Thoracic aorta (tissue), 2 donors: ENCODE measurements around the gene PLEKHO1. TPM values are rescaled to one million over a fixed set of nuclear protein-coding genes. Genes with fewer than 3 reads are reported as not detected.
"Not testable (repeated sequence)": the region's sequence is repeated elsewhere in the genome, so short reads cannot be mapped to it uniquely, and the experiment has no call there.

Experiments
- ATAC-seq: fragments of 150-250 bp; one replicate; pipeline ENCODE4 v1.8.0; 2017; ENCODE audit warnings: low read depth; ENCODE audit not compliant: insufficient number of reproducible peaks, low FRiP score
- DNase-seq: peaks from one replicate; pipeline ENCODE4 v3.0.0-alpha.2; 2020; ENCODE audit warnings: low spot score
- H3K27ac ChIP-seq, 2 donors: fragments of 200-600 bp; sonication (generic); 1 replicate in 1 of 2; 2 replicates in 1 of 2; pipeline ENCODE4 v1.5.1; 2016; ENCODE audit warnings: mild to moderate bottlenecking in 2 of 2, moderate library complexity in 2 of 2
- H3K27me3 ChIP-seq: fragments of 200-600 bp; sonication (generic); replicated peaks from 2 replicates; pipeline ENCODE4 v1.6.0; 2016; ENCODE audit warnings: mild to moderate bottlenecking; ENCODE audit not compliant: insufficient read depth
- H3K36me3 ChIP-seq: fragments of 200-600 bp; sonication (generic); one replicate; pipeline ENCODE4 v1.5.1; 2016
- H3K4me1 ChIP-seq, 2 donors: fragments of 200-600 bp; sonication (generic); 1 replicate in 1 of 2; 2 replicates in 1 of 2; pipeline versions ENCODE4 v1.5.1 to v1.6.0; 2016; ENCODE audit warnings: low read depth in 2 of 2, mild to moderate bottlenecking in 1 of 2; ENCODE audit not compliant: control insufficient read depth in 1 of 2
- H3K4me3 ChIP-seq: fragments of 200-600 bp; sonication (generic); 2 replicates; pipeline ENCODE4 v1.5.1; 2016; ENCODE audit warnings: mild to moderate bottlenecking
- H3K9me3 ChIP-seq: fragments of 200-600 bp; sonication (generic); 2 replicates; pipeline ENCODE4 v1.5.1; 2016
- CTCF ChIP-seq: fragments of 200-600 bp; sonication (generic); IDR thresholded peaks from one replicate; pipeline ENCODE4 v1.5.1; 2019; ENCODE audit warnings: antibody characterized with exemption
- total RNA-seq, 2 donors: library from RNA; depleted of rRNA; stranded (reverse); fragments of >200 nt; gene quantifications; one replicate each; pipeline versions ENCODE4 v1.1.0 to v1.2.3, GENCODE V29; 2016

Gene PLEKHO1
- total RNA-seq, 2 donors from 2014 or later = 106 to 125 TPM

GRCh38 chr1:150183061-150183460 lies 33.3 kb downstream of the PLEKHO1 start:
- H3K27me3 ChIP-seq = no peaks in the 10 kb centered on the region
- no peak for DNase-seq
- H3K27ac ChIP-seq = peak overlapping the region; percentile 53 to 56
- no peak overlapping the region for H3K4me3 ChIP-seq
- H3K4me1 ChIP-seq = peaks cover 9 to 33% of the 10 kb centered on the region in 2 donors
- no peak for TF ChIP-seq CTCF
- H3K36me3 ChIP-seq = no peaks in the 10 kb centered on the region
- ATAC-seq = no peak
- H3K9me3 ChIP-seq = no peaks in the 10 kb centered on the region

GRCh38 chr1:150185481-150185880 lies 35.8 kb downstream of the PLEKHO1 start:
- Histone ChIP-seq H3K36me3 (no peaks in the 10 kb centered on the region), H3K27ac (peak overlapping the region; percentile 52 to 87), H3K4me3 (no peak overlapping the region), H3K4me1 (peaks cover 9 to 36% of the 10 kb centered on the region in 2 donors), H3K27me3 (no peaks in the 10 kb centered on the region), H3K9me3 (no peaks in the 10 kb centered on the region)
- ATAC-seq (no peak), DNase-seq (no peak)
- no peak for TF ChIP-seq CTCF

- not testable (repeated sequence) for DNase-seq, H3K36me3 ChIP-seq, H3K9me3 ChIP-seq, H3K27me3 ChIP-seq
- Histone ChIP-seq H3K27ac (peak overlapping the region; percentile 77 to 87), H3K4me1 (peaks cover 9 to 36% of the 10 kb centered on the region in 2 donors), H3K4me3 (peak overlapping the region; percentile 64)
- ATAC-seq = peak; percentile 20
These were observed 36.7 kb downstream of the PLEKHO1 start for GRCh38 chr1:150186438-150186788.

- Histone ChIP-seq H3K4me1 (peaks cover 9 to 36% of the 10 kb centered on the region in 2 donors), H3K9me3 (no peaks in the 10 kb centered on the region), H3K36me3 (no peaks in the 10 kb centered on the region), H3K27ac (peak overlapping the region; percentile 77 to 87), H3K27me3 (no peaks in the 10 kb centered on the region), H3K4me3 (peak overlapping the region; percentile 64)
- TF ChIP-seq CTCF = peak; percentile 55
- DNase-seq (no peak), ATAC-seq (peak; percentile 63)
These were observed 37.3 kb downstream of the PLEKHO1 start for GRCh38 chr1:150186789-150187559.

GRCh38 chr1:150187560-150187931 lies 37.8 kb downstream of the PLEKHO1 start:
- no peak for DNase-seq
- no peak for ATAC-seq
- Histone ChIP-seq H3K4me3 (peak overlapping the region; percentile 64), H3K9me3 (no peaks in the 10 kb centered on the region), H3K27ac (peak overlapping the region; percentile 58 to 87), H3K4me1 (peaks cover 7 to 36% of the 10 kb centered on the region in 2 donors), H3K36me3 (no peaks in the 10 kb centered on the region), H3K27me3 (no peaks in the 10 kb centered on the region)
- no peak for TF ChIP-seq CTCF

- Histone ChIP-seq H3K4me3 (no peak overlapping the region), H3K27me3 (no peaks in the 10 kb centered on the region), H3K9me3 (no peaks in the 10 kb centered on the region), H3K36me3 (no peaks in the 10 kb centered on the region), H3K4me1 (peaks cover 5 to 31% of the 10 kb centered on the region in 2 donors), H3K27ac (peak overlapping the region; percentile 60 to 62)
- no peak for TF ChIP-seq CTCF
- no peak for DNase-seq
- ATAC-seq = peak; percentile 61
These were observed 42.3 kb downstream of the PLEKHO1 start for GRCh38 chr1:150192012-150192411.
